ENCODE results near the gene SERPINE3.

The SERPINE3 gene

GRCh38 chr13:51318015-51318414, 21.5 kb upstream of the SERPINE3 start:
- no peak for DNase-seq (ENCODE audit: low read depth)
- H3K4me3 ChIP-seq (ENCODE audit: low read depth, low read length), result no peak overlapping the region
- no peak for TF ChIP-seq CTCF (IDR thresholded peaks at IDR 0.05; ENCODE audit: control insufficient read depth, extremely low read depth, insufficient read depth)

- no peak for TF ChIP-seq CTCF (IDR thresholded peaks at IDR 0.05; ENCODE audit: control insufficient read depth, extremely low read depth, insufficient read depth)
- DNase-seq (ENCODE audit: low read depth), result no peak
- no peak overlapping the region for H3K4me3 ChIP-seq (ENCODE audit: low read depth, low read length)
These were observed 20.6 kb upstream of the SERPINE3 start for GRCh38 chr13:51318876-51319275.

- no peak for TF ChIP-seq CTCF (IDR thresholded peaks at IDR 0.05; ENCODE audit: control insufficient read depth, extremely low read depth, insufficient read depth)
- H3K4me3 ChIP-seq (ENCODE audit: low read depth, low read length), result no peak overlapping the region
- DNase-seq (ENCODE audit: low read depth), result no peak
These were observed 17.7 kb upstream of the SERPINE3 start for GRCh38 chr13:51321836-51322235.

GRCh38 chr13:51322826-51323225, 16.7 kb upstream of the SERPINE3 start:
- H3K4me3 ChIP-seq (ENCODE audit: low read depth, low read length), result no peak overlapping the region
- TF ChIP-seq CTCF (IDR thresholded peaks at IDR 0.05; ENCODE audit: control insufficient read depth, extremely low read depth, insufficient read depth), result no peak
- no peak for DNase-seq (ENCODE audit: low read depth)

- no peak for TF ChIP-seq CTCF (IDR thresholded peaks at IDR 0.05; ENCODE audit: control insufficient read depth, extremely low read depth, insufficient read depth)
- DNase-seq (ENCODE audit: low read depth), result peak; percentile 68
- no peak overlapping the region for H3K4me3 ChIP-seq (ENCODE audit: low read depth, low read length)
These were observed 15.5 kb upstream of the SERPINE3 start for GRCh38 chr13:51323824-51324511.

- DNase-seq (ENCODE audit: low read depth), result no peak
- no peak overlapping the region for H3K4me3 ChIP-seq (ENCODE audit: low read depth, low read length)
- no peak for TF ChIP-seq CTCF (IDR thresholded peaks at IDR 0.05; ENCODE audit: control insufficient read depth, extremely low read depth, insufficient read depth)
These were observed 14.6 kb upstream of the SERPINE3 start for GRCh38 chr13:51324714-51325420.
